Activated CD4-positive, CD25-positive, alpha-beta regulatory T cell treated with anti-CD3 and anti-CD28 coated beads, Interleukin-2, amount 50 U/mL, for 16 hours (primary cell): ENCODE measurements around the gene MCEMP1.

Experiments used
- DNase-seq: peaks from one replicate; pipeline ENCODE4 v3.0.0-alpha.2; 2020; ENCODE audit warnings: low read depth, low spot score

MCEMP1 gene

DNA sequence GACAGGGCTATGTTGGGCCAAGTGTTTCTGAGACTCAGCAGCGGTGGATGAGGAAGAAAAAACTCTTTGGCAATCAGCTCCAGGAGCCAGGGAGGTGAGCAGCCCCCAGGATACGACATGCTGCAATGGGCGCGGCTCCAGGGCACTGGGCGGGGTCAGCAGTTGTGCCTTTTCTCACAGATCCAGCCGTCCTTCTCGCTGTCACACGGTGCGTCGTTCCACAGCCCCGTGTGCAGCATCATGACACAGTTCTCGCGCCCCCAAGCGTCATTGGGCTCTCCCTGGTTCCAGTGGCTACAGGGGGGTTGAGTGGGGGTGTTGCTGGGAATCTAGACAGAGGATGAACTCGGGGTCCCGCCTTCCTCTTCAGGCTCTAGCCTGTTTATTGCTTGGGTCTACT lies 52.3 kb downstream of the MCEMP1 start:
- no peak for DNase-seq
